ENCODE results near the gene HTRA3.

GRCh38 chr4:8341691-8342090, 72.1 kb downstream of the HTRA3 start:
- TF ChIP-seq, protein P1, sequence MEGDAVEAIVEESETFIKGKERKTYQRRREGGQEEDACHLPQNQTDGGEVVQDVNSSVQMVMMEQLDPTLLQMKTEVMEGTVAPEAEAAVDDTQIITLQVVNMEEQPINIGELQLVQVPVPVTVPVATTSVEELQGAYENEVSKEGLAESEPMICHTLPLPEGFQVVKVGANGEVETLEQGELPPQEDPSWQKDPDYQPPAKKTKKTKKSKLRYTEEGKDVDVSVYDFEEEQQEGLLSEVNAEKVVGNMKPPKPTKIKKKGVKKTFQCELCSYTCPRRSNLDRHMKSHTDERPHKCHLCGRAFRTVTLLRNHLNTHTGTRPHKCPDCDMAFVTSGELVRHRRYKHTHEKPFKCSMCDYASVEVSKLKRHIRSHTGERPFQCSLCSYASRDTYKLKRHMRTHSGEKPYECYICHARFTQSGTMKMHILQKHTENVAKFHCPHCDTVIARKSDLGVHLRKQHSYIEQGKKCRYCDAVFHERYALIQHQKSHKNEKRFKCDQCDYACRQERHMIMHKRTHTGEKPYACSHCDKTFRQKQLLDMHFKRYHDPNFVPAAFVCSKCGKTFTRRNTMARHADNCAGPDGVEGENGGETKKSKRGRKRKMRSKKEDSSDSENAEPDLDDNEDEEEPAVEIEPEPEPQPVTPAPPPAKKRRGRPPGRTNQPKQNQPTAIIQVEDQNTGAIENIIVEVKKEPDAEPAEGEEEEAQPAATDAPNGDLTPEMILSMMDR (IDR thresholded peaks at IDR 0.05): no peak
- TF ChIP-seq POLR2A (IDR thresholded peaks at IDR 0.05): no peak

Measured in uterus (tissue), 2 donors.